Measurements from ENCODE around the gene ERO1A. TPM values are rescaled to one million over a fixed set of nuclear protein-coding genes. Genes with fewer than 3 reads are reported as not detected.

Gene ERO1A
- total and polyA plus RNA-seq, 4 donors = 18.6 to 88.7 (median 51.9) TPM

DNA sequence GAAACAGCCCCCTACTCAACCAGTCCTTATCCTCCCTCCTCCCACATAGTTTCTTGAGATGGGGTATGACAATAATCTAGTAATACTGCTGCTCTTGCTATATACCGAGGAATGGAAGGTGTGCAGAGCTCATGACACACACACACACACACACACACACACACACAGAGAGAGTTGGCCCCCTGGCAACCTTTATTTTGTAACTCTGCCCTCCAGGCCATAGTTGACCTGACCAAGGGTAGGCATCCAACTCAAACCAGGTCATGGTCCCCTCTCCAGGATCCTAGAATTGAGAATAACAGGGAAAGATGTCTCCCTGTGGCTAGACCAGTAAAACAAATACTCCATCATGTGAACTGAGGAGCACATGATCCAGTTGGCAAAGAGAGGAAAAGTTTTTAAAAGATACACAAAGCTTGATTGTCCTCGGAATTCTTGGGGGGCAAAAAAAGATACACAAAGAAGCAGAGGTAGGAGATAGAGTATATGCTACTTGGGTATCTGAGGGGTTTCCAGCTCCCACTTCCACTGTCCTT is 11.3 kb downstream of the ERO1A start:
- Histone ChIP-seq H3K4me1 (ENCODE audit: control insufficient read depth in 5 of 5, insufficient read depth in 5 of 5, low read length in 5 of 5) (peaks cover 0 to 5% (median 0%) of the 10 kb centered on the region in 5 donors), H3K9me3 (ENCODE audit: control insufficient read depth in 4 of 4, insufficient read depth in 3 of 4, low read length in 3 of 4) (no peaks in the 10 kb centered on the region), H3K9ac (ENCODE audit: insufficient read depth in 1 of 2, low read length in 2 of 2) (no peak overlapping the region), H3K27me3 (ENCODE audit: control insufficient read depth in 3 of 3, insufficient read depth in 3 of 3, low read length in 2 of 3) (no peaks in the 10 kb centered on the region), H3K36me3 (ENCODE audit: control insufficient read depth in 4 of 4, insufficient read depth in 4 of 4, low read length in 4 of 4) (no peaks in the 10 kb centered on the region), H3K27ac (ENCODE audit: low read depth in 1 of 2, low read length in 1 of 2) (no peak overlapping the region), H3K4me3 (no peak overlapping the region)
- WGBS, 2 donors = 73 to 90% methylated on average over 2 of the region's 2 CpGs
- TF ChIP-seq, protein P1, sequence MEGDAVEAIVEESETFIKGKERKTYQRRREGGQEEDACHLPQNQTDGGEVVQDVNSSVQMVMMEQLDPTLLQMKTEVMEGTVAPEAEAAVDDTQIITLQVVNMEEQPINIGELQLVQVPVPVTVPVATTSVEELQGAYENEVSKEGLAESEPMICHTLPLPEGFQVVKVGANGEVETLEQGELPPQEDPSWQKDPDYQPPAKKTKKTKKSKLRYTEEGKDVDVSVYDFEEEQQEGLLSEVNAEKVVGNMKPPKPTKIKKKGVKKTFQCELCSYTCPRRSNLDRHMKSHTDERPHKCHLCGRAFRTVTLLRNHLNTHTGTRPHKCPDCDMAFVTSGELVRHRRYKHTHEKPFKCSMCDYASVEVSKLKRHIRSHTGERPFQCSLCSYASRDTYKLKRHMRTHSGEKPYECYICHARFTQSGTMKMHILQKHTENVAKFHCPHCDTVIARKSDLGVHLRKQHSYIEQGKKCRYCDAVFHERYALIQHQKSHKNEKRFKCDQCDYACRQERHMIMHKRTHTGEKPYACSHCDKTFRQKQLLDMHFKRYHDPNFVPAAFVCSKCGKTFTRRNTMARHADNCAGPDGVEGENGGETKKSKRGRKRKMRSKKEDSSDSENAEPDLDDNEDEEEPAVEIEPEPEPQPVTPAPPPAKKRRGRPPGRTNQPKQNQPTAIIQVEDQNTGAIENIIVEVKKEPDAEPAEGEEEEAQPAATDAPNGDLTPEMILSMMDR (IDR thresholded peaks at IDR 0.05; ENCODE audit: control extremely low read depth, extremely low read depth) = no peak
- no peak for ATAC-seq (ENCODE audit: insufficient read depth, low FRiP score)
- DNase-seq = no peak

DNA sequence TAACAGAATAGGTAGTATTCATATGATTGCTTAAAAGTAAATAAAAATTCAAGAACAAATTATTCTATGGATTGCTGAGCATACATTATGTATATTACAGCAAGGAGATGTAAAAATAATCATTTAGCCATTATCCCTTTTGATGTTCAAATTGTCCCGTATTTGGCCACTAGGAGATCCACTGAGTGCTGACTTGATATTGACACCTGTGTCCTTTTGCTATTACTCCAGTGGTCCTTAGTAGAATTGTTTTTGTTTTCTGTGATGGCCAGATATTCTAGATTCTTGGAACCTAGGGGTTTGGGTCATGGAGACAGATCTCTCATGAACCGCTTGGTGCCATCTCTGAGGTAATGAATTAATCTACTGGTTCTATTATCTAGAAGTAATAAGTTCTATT is 16.8 kb downstream of the ERO1A start:
- WGBS, 2 donors = 94 to 97% methylated on average over 2 of the region's 2 CpGs
- peaks cover 0 to 9% (median 1%) of the 10 kb centered on the region in 4 donors for H3K36me3 ChIP-seq (ENCODE audit: control insufficient read depth in 4 of 4, insufficient read depth in 4 of 4, low read length in 4 of 4)
- ATAC-seq (ENCODE audit: insufficient read depth, low FRiP score) (no peak), DNase-seq (no peak)
- no peaks in the 10 kb centered on the region for H3K9me3 ChIP-seq (ENCODE audit: control insufficient read depth in 4 of 4, insufficient read depth in 3 of 4, low read length in 3 of 4)
- H3K4me3 ChIP-seq = no peak overlapping the region
- H3K9ac ChIP-seq (ENCODE audit: insufficient read depth in 1 of 2, low read length in 2 of 2) = no peak overlapping the region
- H3K4me1 ChIP-seq (ENCODE audit: control insufficient read depth in 5 of 5, insufficient read depth in 5 of 5, low read length in 5 of 5) = no peaks in the 10 kb centered on the region
- H3K27ac ChIP-seq (ENCODE audit: low read depth in 1 of 2, low read length in 1 of 2) = no peak overlapping the region
- H3K27me3 ChIP-seq (ENCODE audit: control insufficient read depth in 3 of 3, insufficient read depth in 3 of 3, low read length in 2 of 3) = no peaks in the 10 kb centered on the region
- TF ChIP-seq, protein P1 (IDR thresholded peaks at IDR 0.05; ENCODE audit: control extremely low read depth, extremely low read depth) = no peak

DNA sequence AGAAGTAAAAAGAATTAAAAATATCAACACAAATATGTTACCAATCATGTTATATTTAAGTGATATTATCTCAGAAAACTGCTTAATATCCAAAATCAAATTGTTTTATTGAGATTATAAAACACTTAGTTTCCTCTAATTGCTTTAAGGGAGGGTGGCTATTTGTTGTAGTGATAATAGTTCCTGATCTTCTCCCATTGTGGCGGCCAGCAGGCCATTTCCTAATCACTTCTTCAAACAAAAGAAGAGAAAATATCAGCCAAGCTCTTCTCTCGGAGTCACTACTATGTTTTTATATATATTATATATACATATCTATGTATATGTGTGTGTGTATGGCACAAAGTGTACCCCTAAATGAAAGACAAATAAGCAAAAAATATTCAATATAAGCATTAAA is 31.5 kb downstream of the ERO1A start:
- no peak for DNase-seq
- Histone ChIP-seq H3K9me3 (ENCODE audit: control insufficient read depth in 4 of 4, insufficient read depth in 3 of 4, low read length in 3 of 4) (no peaks in the 10 kb centered on the region), H3K9ac (ENCODE audit: insufficient read depth in 1 of 2, low read length in 2 of 2) (no peak overlapping the region), H3K4me1 (ENCODE audit: control insufficient read depth in 5 of 5, insufficient read depth in 5 of 5, low read length in 5 of 5) (no peaks in the 10 kb centered on the region), H3K4me3 (no peak overlapping the region), H3K27ac (ENCODE audit: low read depth in 1 of 2, low read length in 1 of 2) (no peak overlapping the region), H3K27me3 (ENCODE audit: control insufficient read depth in 3 of 3, insufficient read depth in 3 of 3, low read length in 2 of 3) (no peaks in the 10 kb centered on the region), H3K36me3 (ENCODE audit: control insufficient read depth in 4 of 4, insufficient read depth in 4 of 4, low read length in 4 of 4) (peaks cover 0 to 4% (median 3%) of the 10 kb centered on the region in 4 donors)
- 85% methylated on average over 2 of the region's 2 CpGs for WGBS, 2 donors
- TF ChIP-seq, protein P1 (IDR thresholded peaks at IDR 0.05; ENCODE audit: control extremely low read depth, extremely low read depth) = no peak
- no peak for ATAC-seq (ENCODE audit: insufficient read depth, low FRiP score)

DNA sequence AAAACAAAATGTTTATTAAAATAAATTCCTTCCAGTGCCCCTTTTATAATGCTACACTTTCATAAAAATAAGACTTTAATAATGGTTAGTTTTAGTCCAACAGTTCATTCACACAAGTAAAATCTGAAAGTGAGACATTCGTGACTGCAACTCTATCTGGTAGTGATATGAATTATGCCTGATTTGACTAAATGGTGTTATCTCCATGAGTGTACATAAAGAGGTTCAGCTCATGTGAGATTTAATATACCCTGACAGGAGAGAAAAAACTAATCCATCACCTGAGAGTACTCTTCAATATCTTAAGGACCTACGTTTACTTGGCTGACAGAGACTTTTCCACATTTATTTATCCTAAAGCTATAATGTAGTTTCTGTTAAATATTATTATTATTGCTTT is 34.0 kb downstream of the ERO1A start:
- DNase-seq = no peak
- Histone ChIP-seq H3K4me3 (no peak overlapping the region), H3K36me3 (ENCODE audit: control insufficient read depth in 4 of 4, insufficient read depth in 4 of 4, low read length in 4 of 4) (peaks cover 0 to 12% (median 4%) of the 10 kb centered on the region in 4 donors), H3K4me1 (ENCODE audit: control insufficient read depth in 5 of 5, insufficient read depth in 5 of 5, low read length in 5 of 5) (no peaks in the 10 kb centered on the region), H3K9me3 (ENCODE audit: control insufficient read depth in 4 of 4, insufficient read depth in 3 of 4, low read length in 3 of 4) (no peaks in the 10 kb centered on the region), H3K27me3 (ENCODE audit: control insufficient read depth in 3 of 3, insufficient read depth in 3 of 3, low read length in 2 of 3) (no peaks in the 10 kb centered on the region), H3K27ac (ENCODE audit: low read depth in 1 of 2, low read length in 1 of 2) (no peak overlapping the region), H3K9ac (ENCODE audit: insufficient read depth in 1 of 2, low read length in 2 of 2) (no peak overlapping the region)
- WGBS, 2 donors = 97 to 99% methylated on average over 2 of the region's 2 CpGs
- TF ChIP-seq, protein P1 (IDR thresholded peaks at IDR 0.05; ENCODE audit: control extremely low read depth, extremely low read depth) = no peak
- ATAC-seq (ENCODE audit: insufficient read depth, low FRiP score) = no peak
